Measurements from ENCODE around the gene RABGEF1.

DNA sequence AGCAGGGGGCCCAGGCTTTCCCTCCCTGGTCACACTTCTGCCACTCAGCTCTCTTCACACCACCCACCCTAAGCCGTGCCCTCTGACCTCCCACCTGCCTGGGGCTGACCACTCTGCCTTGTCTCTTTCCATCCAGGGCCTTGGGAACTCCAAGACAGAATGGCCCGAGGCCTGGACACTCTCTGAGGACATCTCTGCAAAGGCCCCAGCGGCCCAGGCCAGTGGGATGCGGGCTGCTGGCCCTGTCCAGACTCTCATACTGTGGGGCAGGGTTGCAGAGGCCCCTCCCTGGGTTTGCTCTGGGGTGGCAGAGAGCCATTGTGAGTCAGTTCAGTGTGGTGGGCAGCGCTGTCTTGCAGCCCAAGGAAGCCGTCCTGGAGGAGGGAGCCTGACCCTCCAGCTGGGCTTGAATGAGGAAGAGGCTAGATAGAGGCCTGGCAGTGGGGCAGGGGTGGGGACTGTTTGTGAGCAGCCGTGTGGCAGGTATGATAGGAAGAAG, 39.9 kb upstream of the RABGEF1 start:
- TF ChIP-seq, protein P1, sequence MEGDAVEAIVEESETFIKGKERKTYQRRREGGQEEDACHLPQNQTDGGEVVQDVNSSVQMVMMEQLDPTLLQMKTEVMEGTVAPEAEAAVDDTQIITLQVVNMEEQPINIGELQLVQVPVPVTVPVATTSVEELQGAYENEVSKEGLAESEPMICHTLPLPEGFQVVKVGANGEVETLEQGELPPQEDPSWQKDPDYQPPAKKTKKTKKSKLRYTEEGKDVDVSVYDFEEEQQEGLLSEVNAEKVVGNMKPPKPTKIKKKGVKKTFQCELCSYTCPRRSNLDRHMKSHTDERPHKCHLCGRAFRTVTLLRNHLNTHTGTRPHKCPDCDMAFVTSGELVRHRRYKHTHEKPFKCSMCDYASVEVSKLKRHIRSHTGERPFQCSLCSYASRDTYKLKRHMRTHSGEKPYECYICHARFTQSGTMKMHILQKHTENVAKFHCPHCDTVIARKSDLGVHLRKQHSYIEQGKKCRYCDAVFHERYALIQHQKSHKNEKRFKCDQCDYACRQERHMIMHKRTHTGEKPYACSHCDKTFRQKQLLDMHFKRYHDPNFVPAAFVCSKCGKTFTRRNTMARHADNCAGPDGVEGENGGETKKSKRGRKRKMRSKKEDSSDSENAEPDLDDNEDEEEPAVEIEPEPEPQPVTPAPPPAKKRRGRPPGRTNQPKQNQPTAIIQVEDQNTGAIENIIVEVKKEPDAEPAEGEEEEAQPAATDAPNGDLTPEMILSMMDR (IDR thresholded peaks at IDR 0.05), result no peak
- no peak for TF ChIP-seq POLR2A (IDR thresholded peaks at IDR 0.05)
